DOHH2 (cell line): ENCODE results near the gene HEPACAM2.

Source experiments
- H3F3A ChIP-seq: fragments of 200-600 bp; sonication (generic), shearing (Covaris generic); 2 replicates; pipeline ENCODE4 v1.6.0; 2016; ENCODE audit warnings: antibody characterized with exemption, mild to moderate bottlenecking; ENCODE audit not compliant: control insufficient read depth, insufficient read depth
- H3K27ac ChIP-seq: fragments of 200-600 bp; sonication (generic); 2 replicates; pipeline ENCODE4 v1.5.1; 2014; ENCODE audit warnings: low read depth, mild to moderate bottlenecking, low read length, moderate library complexity
- H3K27me3 ChIP-seq: fragments of 200-600 bp; sonication (generic); 2 replicates; pipeline ENCODE4 v1.6.1; 2014; ENCODE audit warnings: mild to moderate bottlenecking, low read length, mixed read lengths; ENCODE audit not compliant: control insufficient read depth
- H3K36me3 ChIP-seq: fragments of 200-600 bp; sonication (generic); 2 replicates; pipeline ENCODE4 v1.6.1; 2014; ENCODE audit warnings: mild to moderate bottlenecking, low read length, moderate library complexity, mixed read lengths; ENCODE audit not compliant: control insufficient read depth
- H3K4me1 ChIP-seq: fragments of 200-600 bp; sonication (generic); 2 replicates; pipeline ENCODE4 v1.6.1; 2014; ENCODE audit warnings: mild to moderate bottlenecking, low read length, mixed read lengths; ENCODE audit not compliant: control insufficient read depth
- H3K4me2 ChIP-seq: fragments of 200-600 bp; sonication (generic); 2 replicates; pipeline ENCODE4 v1.6.0; 2014; ENCODE audit warnings: mild to moderate bottlenecking, low read length, moderate library complexity
- H3K4me3 ChIP-seq: fragments of 200-600 bp; sonication (generic); 2 replicates; pipeline ENCODE4 v1.5.1; 2014; ENCODE audit warnings: mild to moderate bottlenecking, low read length, mixed read lengths
- H3K79me2 ChIP-seq: fragments of 200-600 bp; sonication (generic); 2 replicates; pipeline ENCODE4 v1.6.1; 2014; ENCODE audit warnings: mild to moderate bottlenecking, low read length, mixed read lengths; ENCODE audit not compliant: control insufficient read depth
- H3K9me2 ChIP-seq: fragments of 200-600 bp; sonication (generic); replicated peaks from 2 replicates; pipeline ENCODE4 v1.6.1; 2014; ENCODE audit warnings: mild to moderate bottlenecking, low read length, mixed read lengths; ENCODE audit not compliant: control insufficient read depth
- H3K9me3 ChIP-seq: fragments of 200-600 bp; sonication (generic); 2 replicates; pipeline ENCODE4 v1.6.1; 2014; ENCODE audit warnings: antibody characterized with exemption, low read length, mixed read lengths; ENCODE audit not compliant: control insufficient read depth, insufficient read depth
- H4K20me1 ChIP-seq: fragments of 200-600 bp; sonication (generic); 2 replicates; pipeline ENCODE4 v1.6.0; 2014; ENCODE audit warnings: low read depth, mild to moderate bottlenecking, antibody characterized with exemption, low read length, moderate library complexity; ENCODE audit not compliant: control insufficient read depth, insufficient read depth
- EZH2phosphoT487 ChIP-seq: fragments of 200-600 bp; sonication (generic); IDR thresholded peaks from 2 replicates; pipeline ENCODE4 v1.6.1; 2017; ENCODE audit warnings: borderline replicate concordance, mild to moderate bottlenecking, antibody characterized with exemption, low read length, moderate library complexity, mixed read lengths
- TF ChIP-seq, protein P1 (sequence below): fragments of 200-600 bp; sonication (generic); IDR thresholded peaks from one replicate; pipeline ENCODE4 v1.5.1; 2014; ENCODE audit warnings: antibody characterized with exemption, mild to moderate bottlenecking, low read depth, low read length; ENCODE audit not compliant: poor library complexity, severe bottlenecking

HEPACAM2 gene

DNA sequence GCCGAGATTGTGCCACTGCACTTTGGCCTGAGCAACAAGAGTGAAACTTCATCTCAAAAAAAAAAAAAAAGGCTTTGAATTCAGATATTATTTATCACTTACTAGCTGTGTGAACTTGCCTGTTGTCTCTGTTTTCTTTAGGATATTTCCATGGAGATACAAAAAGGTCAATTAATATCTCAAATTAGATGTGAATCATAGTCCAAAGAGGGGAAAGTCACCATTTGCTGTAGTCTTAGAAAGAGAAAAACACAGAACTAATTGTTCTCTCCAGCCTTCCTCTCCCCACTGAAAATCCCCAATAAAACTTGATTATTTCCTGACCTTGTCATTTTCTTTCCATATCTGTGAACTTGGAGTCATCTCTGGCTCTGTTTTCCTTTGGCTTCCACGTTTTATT is 21.2 kb downstream of the HEPACAM2 start:
- TF ChIP-seq EZH2phosphoT487 = no peak
- TF ChIP-seq, protein P1, sequence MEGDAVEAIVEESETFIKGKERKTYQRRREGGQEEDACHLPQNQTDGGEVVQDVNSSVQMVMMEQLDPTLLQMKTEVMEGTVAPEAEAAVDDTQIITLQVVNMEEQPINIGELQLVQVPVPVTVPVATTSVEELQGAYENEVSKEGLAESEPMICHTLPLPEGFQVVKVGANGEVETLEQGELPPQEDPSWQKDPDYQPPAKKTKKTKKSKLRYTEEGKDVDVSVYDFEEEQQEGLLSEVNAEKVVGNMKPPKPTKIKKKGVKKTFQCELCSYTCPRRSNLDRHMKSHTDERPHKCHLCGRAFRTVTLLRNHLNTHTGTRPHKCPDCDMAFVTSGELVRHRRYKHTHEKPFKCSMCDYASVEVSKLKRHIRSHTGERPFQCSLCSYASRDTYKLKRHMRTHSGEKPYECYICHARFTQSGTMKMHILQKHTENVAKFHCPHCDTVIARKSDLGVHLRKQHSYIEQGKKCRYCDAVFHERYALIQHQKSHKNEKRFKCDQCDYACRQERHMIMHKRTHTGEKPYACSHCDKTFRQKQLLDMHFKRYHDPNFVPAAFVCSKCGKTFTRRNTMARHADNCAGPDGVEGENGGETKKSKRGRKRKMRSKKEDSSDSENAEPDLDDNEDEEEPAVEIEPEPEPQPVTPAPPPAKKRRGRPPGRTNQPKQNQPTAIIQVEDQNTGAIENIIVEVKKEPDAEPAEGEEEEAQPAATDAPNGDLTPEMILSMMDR = no peak
- Histone ChIP-seq H3K4me2 (no peak overlapping the region), H3K4me3 (no peak overlapping the region), H3K4me1 (no peaks in the 10 kb centered on the region), H4K20me1 (no peaks in the 10 kb centered on the region), H3K79me2 (no peaks in the 10 kb centered on the region), H3K9me3 (no peaks in the 10 kb centered on the region), H3K36me3 (no peaks in the 10 kb centered on the region), H3F3A (no peaks in the 10 kb centered on the region), H3K27me3 (peaks cover 12% of the 10 kb centered on the region; the same call in 1 of the 2 replicates), H3K27ac (no peak overlapping the region), H3K9me2 (no peaks in the 10 kb centered on the region)

DNA sequence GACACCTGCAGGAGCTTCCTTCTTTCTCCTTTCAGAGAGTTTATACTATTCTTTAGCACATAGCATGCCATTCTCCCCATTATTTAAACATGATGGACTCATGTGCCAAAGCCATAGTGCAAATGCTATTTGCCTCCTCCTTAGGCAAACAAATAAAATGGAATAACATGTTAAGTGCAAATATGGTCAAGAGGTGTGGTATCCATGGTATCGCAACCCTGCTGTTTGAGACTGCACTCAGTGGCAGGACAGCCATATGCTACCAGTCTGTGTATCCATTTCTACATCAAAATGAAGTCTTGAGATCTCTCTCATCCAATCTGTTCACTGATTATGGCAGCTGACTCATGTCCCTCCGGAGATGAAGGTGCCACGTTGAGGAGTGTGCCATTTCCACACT is 22.8 kb downstream of the HEPACAM2 start:
- H3K79me2 ChIP-seq = no peaks in the 10 kb centered on the region
- peaks cover 14% of the 10 kb centered on the region for H3K27me3 ChIP-seq
- no peak overlapping the region for H3K4me2 ChIP-seq
- no peaks in the 10 kb centered on the region for H3K9me3 ChIP-seq
- no peaks in the 10 kb centered on the region for H3K36me3 ChIP-seq
- H3F3A ChIP-seq = no peaks in the 10 kb centered on the region
- no peak for TF ChIP-seq EZH2phosphoT487
- TF ChIP-seq, protein P1 = no peak
- no peaks in the 10 kb centered on the region for H3K9me2 ChIP-seq
- no peaks in the 10 kb centered on the region for H3K4me1 ChIP-seq
- H3K27ac ChIP-seq = no peak overlapping the region
- no peak overlapping the region for H3K4me3 ChIP-seq
- H4K20me1 ChIP-seq = no peaks in the 10 kb centered on the region

DNA sequence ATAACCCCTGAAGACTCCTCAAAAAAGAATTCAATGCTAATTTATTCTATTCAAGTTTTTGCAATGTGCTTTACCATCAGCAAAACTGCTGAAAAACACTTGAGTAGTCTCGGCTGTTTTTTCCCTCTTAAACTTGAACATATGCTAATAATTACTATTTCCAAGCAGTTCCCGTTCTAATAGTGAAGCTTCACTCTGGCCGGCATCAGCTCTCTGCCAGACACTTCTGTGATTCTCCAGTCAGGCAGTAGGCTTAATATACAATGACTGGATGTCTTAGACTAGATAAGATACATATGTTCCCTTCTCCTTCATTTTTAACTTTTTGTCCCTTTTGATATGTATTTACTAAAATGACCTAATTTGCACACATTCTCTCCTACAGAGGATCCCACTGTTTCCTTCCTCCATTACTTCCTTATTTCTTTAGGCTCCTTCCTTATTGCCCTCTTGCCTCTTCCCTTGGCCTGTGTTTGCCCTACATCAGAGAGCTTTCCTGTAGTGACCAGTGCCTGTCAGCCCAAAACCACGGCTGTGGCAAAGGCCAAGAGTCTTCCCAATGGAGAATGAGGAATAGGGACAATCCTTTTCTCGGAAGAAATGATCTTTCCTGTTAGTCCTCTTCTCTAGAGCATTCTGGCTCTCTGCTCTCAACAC is 23.5 kb downstream of the HEPACAM2 start:
- no peaks in the 10 kb centered on the region for H4K20me1 ChIP-seq
- H3K79me2 ChIP-seq = no peaks in the 10 kb centered on the region
- H3K36me3 ChIP-seq = no peaks in the 10 kb centered on the region
- no peak overlapping the region for H3K4me3 ChIP-seq
- H3K27ac ChIP-seq = no peak overlapping the region
- no peak overlapping the region for H3K4me2 ChIP-seq
- H3K9me2 ChIP-seq = no peaks in the 10 kb centered on the region
- no peak for TF ChIP-seq EZH2phosphoT487
- TF ChIP-seq, protein P1 = no peak
- H3K4me1 ChIP-seq = no peaks in the 10 kb centered on the region
- H3F3A ChIP-seq = no peaks in the 10 kb centered on the region
- H3K9me3 ChIP-seq = no peaks in the 10 kb centered on the region
- H3K27me3 ChIP-seq = peaks cover 14% of the 10 kb centered on the region
